ENCODE measurements around the gene NOX5. TPM values are rescaled to one million over a fixed set of nuclear protein-coding genes. Genes with fewer than 3 reads are reported as not detected.

Gene NOX5
- total RNA-seq, 2 donors from 2014 or later, result 0.18 TPM; not detected in 1

GRCh38 chr15:69069996-69070395, 55.5 kb downstream of the NOX5 start:
- intact Hi-C loops (cut with DNase I), result loop anchor here in 1 of 2 donors (10.0 kb wide), 1 partner anchor 95 kb away; the partner anchor contains the start of gene GLCE
- ATAC-seq (no peak), DNase-seq (no peak)

- intact Hi-C loops (cut with DNase I), result loop anchor here in 1 of 2 donors (10.0 kb wide), 1 partner anchor 94 kb away; the partner anchor contains the start of gene GLCE
- ATAC-seq (no peak), DNase-seq (no peak)
These were observed 55.9 kb downstream of the NOX5 start for GRCh38 chr15:69070396-69070795.

- intact Hi-C loops (cut with DNase I), result loop anchor here in 1 of 2 donors (10.0 kb wide), 1 partner anchor 94 kb away; the partner anchor contains the start of gene GLCE
- no peak for DNase-seq
- no peak for ATAC-seq
These were observed 56.8 kb downstream of the NOX5 start for GRCh38 chr15:69071260-69071659.

- intact Hi-C loops (cut with DNase I), result loop anchor here in 1 of 2 donors (10.0 kb wide), 1 partner anchor 92 kb away; the partner anchor contains the start of gene GLCE
- no peak for ATAC-seq
- no peak for DNase-seq
These were observed 58.4 kb downstream of the NOX5 start for GRCh38 chr15:69072906-69073305.

GRCh38 chr15:69074001-69074842, 59.7 kb downstream of the NOX5 start:
- intact Hi-C loops (cut with DNase I), result loop anchor here in 1 of 2 donors (10.0 kb wide), 1 partner anchor 91 kb away; the partner anchor contains the start of gene GLCE
- DNase-seq, result peak; percentile 72
- ATAC-seq, result peak; percentile 89 to 94

GRCh38 chr15:69074843-69075224, 60.3 kb downstream of the NOX5 start:
- intact Hi-C loops (cut with DNase I), result loop anchor here in 1 of 2 donors (10.0 kb wide), 1 partner anchor 90 kb away; the partner anchor contains the start of gene GLCE
- DNase-seq, result no peak
- ATAC-seq, result peak in 1 of 2 donors; percentile 57

GRCh38 chr15:69075440-69075839, 60.9 kb downstream of the NOX5 start:
- ATAC-seq (peak; percentile 29 to 51), DNase-seq (no peak)
- intact Hi-C loops (cut with DNase I), result loop anchor here in 1 of 2 donors (10.0 kb wide), 1 partner anchor 89 kb away; the partner anchor contains the start of gene GLCE

GRCh38 chr15:69076756-69077155, 62.3 kb downstream of the NOX5 start:
- intact Hi-C loops (cut with DNase I), result loop anchor here in 1 of 2 donors (10.0 kb wide), 1 partner anchor 88 kb away; the partner anchor contains the start of gene GLCE
- ATAC-seq (no peak), DNase-seq (no peak)

GRCh38 chr15:69078638-69079037, 64.1 kb downstream of the NOX5 start:
- ATAC-seq, result no peak
- intact Hi-C loops (cut with DNase I), result loop anchor here in 1 of 2 donors (10.0 kb wide), 1 partner anchor 86 kb away; the partner anchor contains the start of gene GLCE
- no peak for DNase-seq

GRCh38 chr15:69080295-69081248, 66.1 kb downstream of the NOX5 start:
- DNase-seq (no peak), ATAC-seq (no peak)
- intact Hi-C loops (cut with DNase I), result no loop called here

GRCh38 chr15:69081310-69082004, 67.0 kb downstream of the NOX5 start:
- ATAC-seq (peak; percentile 82 to 86), DNase-seq (peak; percentile 76)
- intact Hi-C loops (cut with DNase I), result no loop called here

GRCh38 chr15:69082021-69082502, 67.6 kb downstream of the NOX5 start:
- intact Hi-C loops (cut with DNase I), result no loop called here
- peak; percentile 58 for DNase-seq
- peak; percentile 81 to 89 for ATAC-seq

- peak in 1 of 2 donors; percentile 39 for ATAC-seq
- DNase-seq, result no peak
- intact Hi-C loops (cut with DNase I), result no loop called here
These were observed 68.1 kb downstream of the NOX5 start for GRCh38 chr15:69082554-69082953.

GRCh38 chr15:69084404-69085030, 70.0 kb downstream of the NOX5 start:
- no peak for DNase-seq
- ATAC-seq, result no peak
- intact Hi-C loops (cut with DNase I), result no loop called here

GRCh38 chr15:69085325-69086081, 71.0 kb downstream of the NOX5 start:
- intact Hi-C loops (cut with DNase I), result no loop called here
- no peak for DNase-seq
- ATAC-seq, result no peak

GRCh38 chr15:69086427-69087204, 72.1 kb downstream of the NOX5 start:
- ATAC-seq (no peak), DNase-seq (no peak)
- intact Hi-C loops (cut with DNase I), result no loop called here

Measured in left cardiac atrium (tissue), 4 donors.